ENCODE results near the gene ATXN7. TPM values are rescaled to one million over a fixed set of nuclear protein-coding genes. Genes with fewer than 3 reads are reported as not detected.
A peak's percentile ranks its signal among the peaks of the same experiment; 100 is the strongest.

The ATXN7 gene
- total and polyA plus RNA-seq, 4 donors = 4.8 to 46.6 (median 18.0) TPM

- H3K27me3 ChIP-seq (ENCODE audit: control insufficient read depth in 3 of 3, insufficient read depth in 3 of 3, low read length in 2 of 3) = no peaks in the 10 kb centered on the region
- H3K36me3 ChIP-seq (ENCODE audit: control insufficient read depth in 4 of 4, insufficient read depth in 4 of 4, low read length in 4 of 4) = peaks cover 5 to 11% (median 10%) of the 10 kb centered on the region in 4 donors
- no peak for DNase-seq
- no peak overlapping the region for H3K27ac ChIP-seq (ENCODE audit: low read depth in 1 of 2, low read length in 1 of 2)
- H3K4me3 ChIP-seq = no peak overlapping the region
- no peak for TF ChIP-seq CTCF (IDR thresholded peaks at IDR 0.05; ENCODE audit: control extremely low read depth, extremely low read depth)
- no peak for ATAC-seq (ENCODE audit: insufficient read depth, low FRiP score)
- peak overlapping the region in 1 of 2 donors; percentile 24 for H3K9ac ChIP-seq (ENCODE audit: insufficient read depth in 1 of 2, low read length in 2 of 2)
- H3K4me1 ChIP-seq (ENCODE audit: control insufficient read depth in 5 of 5, insufficient read depth in 5 of 5, low read length in 5 of 5) = peaks cover 12 to 24% (median 15%) of the 10 kb centered on the region in 5 donors
- WGBS, 2 donors = 70 to 75% methylated on average over 1 of the region's 1 CpG
- H3K9me3 ChIP-seq (ENCODE audit: control insufficient read depth in 4 of 4, insufficient read depth in 3 of 4, low read length in 3 of 4) = no peaks in the 10 kb centered on the region
Measured at GRCh38 chr3:63950698-63951097, 87.0 kb downstream of the ATXN7 start.

GRCh38 chr3:63951492-63952247 lies 88.0 kb downstream of the ATXN7 start:
- no peak for DNase-seq
- Histone ChIP-seq H3K27ac (ENCODE audit: low read depth in 1 of 2, low read length in 1 of 2) (no peak overlapping the region), H3K4me1 (ENCODE audit: control insufficient read depth in 5 of 5, insufficient read depth in 5 of 5, low read length in 5 of 5) (peaks cover 10 to 24% (median 13%) of the 10 kb centered on the region in 5 donors), H3K4me3 (no peak overlapping the region), H3K9ac (ENCODE audit: insufficient read depth in 1 of 2, low read length in 2 of 2) (no peak overlapping the region), H3K36me3 (ENCODE audit: control insufficient read depth in 4 of 4, insufficient read depth in 4 of 4, low read length in 4 of 4) (peaks cover 5 to 11% (median 9%) of the 10 kb centered on the region in 4 donors), H3K9me3 (ENCODE audit: control insufficient read depth in 4 of 4, insufficient read depth in 3 of 4, low read length in 3 of 4) (no peaks in the 10 kb centered on the region), H3K27me3 (ENCODE audit: control insufficient read depth in 3 of 3, insufficient read depth in 3 of 3, low read length in 2 of 3) (no peaks in the 10 kb centered on the region)
- no peak for ATAC-seq (ENCODE audit: insufficient read depth, low FRiP score)
- 32 to 49% methylated on average over 1 of the region's 1 CpG for WGBS, 2 donors
- TF ChIP-seq CTCF (IDR thresholded peaks at IDR 0.05; ENCODE audit: control extremely low read depth, extremely low read depth) = no peak

- Histone ChIP-seq H3K4me1 (ENCODE audit: control insufficient read depth in 5 of 5, insufficient read depth in 5 of 5, low read length in 5 of 5) (peaks cover 10 to 24% (median 13%) of the 10 kb centered on the region in 5 donors), H3K4me3 (no peak overlapping the region), H3K9ac (ENCODE audit: insufficient read depth in 1 of 2, low read length in 2 of 2) (no peak overlapping the region), H3K27ac (ENCODE audit: low read depth in 1 of 2, low read length in 1 of 2) (no peak overlapping the region), H3K27me3 (ENCODE audit: control insufficient read depth in 3 of 3, insufficient read depth in 3 of 3, low read length in 2 of 3) (no peaks in the 10 kb centered on the region), H3K36me3 (ENCODE audit: control insufficient read depth in 4 of 4, insufficient read depth in 4 of 4, low read length in 4 of 4) (peaks cover 5 to 11% (median 8%) of the 10 kb centered on the region in 4 donors), H3K9me3 (ENCODE audit: control insufficient read depth in 4 of 4, insufficient read depth in 3 of 4, low read length in 3 of 4) (no peaks in the 10 kb centered on the region)
- DNase-seq (no peak), ATAC-seq (ENCODE audit: insufficient read depth, low FRiP score) (no peak)
- WGBS, 2 donors = 70 to 96% methylated on average over 2 of the region's 2 CpGs
- no peak for TF ChIP-seq CTCF (IDR thresholded peaks at IDR 0.05; ENCODE audit: control extremely low read depth, extremely low read depth)
Measured at GRCh38 chr3:63952248-63952594, 88.6 kb downstream of the ATXN7 start.
